ENCODE data around the gene DPH2. TPM values are rescaled to one million over a fixed set of nuclear protein-coding genes. Genes with fewer than 3 reads are reported as not detected.
A peak's percentile ranks its signal among the peaks of the same experiment; 100 is the strongest.

DPH2 gene
- total RNA-seq, 1 donor from 2014 or later: 17.1 TPM

GRCh38 chr1:43983253-43983899 is 13.6 kb downstream of the DPH2 start:
- peak overlapping the region; percentile 35 for H3K4me3 Mint-ChIP-seq (ENCODE audit: unreplicated experiment)
- no peak for TF ChIP-seq CTCF (IDR thresholded peaks at IDR 0.05; ENCODE audit: unreplicated experiment)
- peaks cover 25% of the 10 kb centered on the region for H3K36me3 Mint-ChIP-seq (ENCODE audit: low read depth, unreplicated experiment)
- H3K4me1 Mint-ChIP-seq (ENCODE audit: unreplicated experiment): peaks cover 17% of the 10 kb centered on the region
- DNase-seq (ENCODE audit: low spot score): no peak
- H3K9me3 Mint-ChIP-seq (ENCODE audit: unreplicated experiment): no peaks in the 10 kb centered on the region
- H3K27ac Mint-ChIP-seq (ENCODE audit: unreplicated experiment): no peak overlapping the region
- H3K27me3 Mint-ChIP-seq (ENCODE audit: unreplicated experiment): peaks cover 14% of the 10 kb centered on the region

GRCh38 chr1:43984855-43985254 is 15.0 kb downstream of the DPH2 start:
- Mint-ChIP-seq H3K9me3 (ENCODE audit: unreplicated experiment) (no peaks in the 10 kb centered on the region), H3K27ac (ENCODE audit: unreplicated experiment) (no peak overlapping the region), H3K36me3 (ENCODE audit: low read depth, unreplicated experiment) (peaks cover 25% of the 10 kb centered on the region), H3K4me1 (ENCODE audit: unreplicated experiment) (peaks cover 11% of the 10 kb centered on the region), H3K27me3 (ENCODE audit: unreplicated experiment) (peaks cover 11% of the 10 kb centered on the region), H3K4me3 (ENCODE audit: unreplicated experiment) (no peak overlapping the region)
- TF ChIP-seq CTCF (IDR thresholded peaks at IDR 0.05; ENCODE audit: unreplicated experiment): no peak
- DNase-seq (ENCODE audit: low spot score): no peak

- no peak for TF ChIP-seq CTCF (IDR thresholded peaks at IDR 0.05; ENCODE audit: unreplicated experiment)
- DNase-seq (ENCODE audit: low spot score): no peak
- H3K27me3 Mint-ChIP-seq (ENCODE audit: unreplicated experiment): peaks cover 6% of the 10 kb centered on the region
- H3K9me3 Mint-ChIP-seq (ENCODE audit: unreplicated experiment): no peaks in the 10 kb centered on the region
- peaks cover 21% of the 10 kb centered on the region for H3K36me3 Mint-ChIP-seq (ENCODE audit: low read depth, unreplicated experiment)
- H3K4me1 Mint-ChIP-seq (ENCODE audit: unreplicated experiment): peaks cover 4% of the 10 kb centered on the region
- H3K4me3 Mint-ChIP-seq (ENCODE audit: unreplicated experiment): peak overlapping the region; percentile 50
- no peak overlapping the region for H3K27ac Mint-ChIP-seq (ENCODE audit: unreplicated experiment)
These were observed 16.3 kb downstream of the DPH2 start for GRCh38 chr1:43985984-43986595.

GRCh38 chr1:43986712-43987111 is 16.9 kb downstream of the DPH2 start:
- Mint-ChIP-seq H3K9me3 (ENCODE audit: unreplicated experiment) (no peaks in the 10 kb centered on the region), H3K4me3 (ENCODE audit: unreplicated experiment) (peak overlapping the region; percentile 50), H3K4me1 (ENCODE audit: unreplicated experiment) (peaks cover 4% of the 10 kb centered on the region), H3K36me3 (ENCODE audit: low read depth, unreplicated experiment) (peaks cover 21% of the 10 kb centered on the region), H3K27ac (ENCODE audit: unreplicated experiment) (no peak overlapping the region), H3K27me3 (ENCODE audit: unreplicated experiment) (peaks cover 6% of the 10 kb centered on the region)
- TF ChIP-seq CTCF (IDR thresholded peaks at IDR 0.05; ENCODE audit: unreplicated experiment): no peak
- DNase-seq (ENCODE audit: low spot score): no peak

Data from endothelial cell (in vitro differentiated cells).